Muscle layer of duodenum (tissue), 2 donors: ENCODE measurements around the gene GP9.
A peak's percentile ranks its signal among the peaks of the same experiment; 100 is the strongest.

Experiments
- H3K27ac ChIP-seq: one replicate; pipeline ENCODE4 v1.7.0; 2013; ENCODE audit warnings: mild to moderate bottlenecking, low read length
- H3K27me3 ChIP-seq: one replicate; pipeline ENCODE4 v1.7.0; 2013; ENCODE audit warnings: low read depth, mild to moderate bottlenecking, control low read depth, low read length
- H3K36me3 ChIP-seq, 2 donors: one replicate each; pipeline ENCODE4 v1.7.0; 2013; ENCODE audit warnings: low read length in 2 of 2, control low read depth in 1 of 2, mild to moderate bottlenecking in 1 of 2; ENCODE audit not compliant: insufficient read depth in 2 of 2, control insufficient read depth in 1 of 2
- H3K4me1 ChIP-seq, 2 donors: one replicate each; pipeline ENCODE4 v1.7.0; 2013; ENCODE audit warnings: low read length in 2 of 2, mild to moderate bottlenecking in 2 of 2, control low read depth in 1 of 2, moderate library complexity in 1 of 2; ENCODE audit not compliant: insufficient read depth in 2 of 2, control insufficient read depth in 1 of 2
- H3K4me3 ChIP-seq, 2 donors: one replicate each; pipeline ENCODE4 v1.7.0; 2013; ENCODE audit warnings: low read length in 2 of 2, low read depth in 1 of 2, mild to moderate bottlenecking in 1 of 2
- H3K9me3 ChIP-seq, 2 donors: one replicate each; pipeline ENCODE4 v1.7.0; 2013; ENCODE audit warnings: low read length in 2 of 2, control low read depth in 1 of 2, mild to moderate bottlenecking in 1 of 2; ENCODE audit not compliant: control insufficient read depth in 1 of 2
- donor health status: healthy.

Gene GP9

DNA sequence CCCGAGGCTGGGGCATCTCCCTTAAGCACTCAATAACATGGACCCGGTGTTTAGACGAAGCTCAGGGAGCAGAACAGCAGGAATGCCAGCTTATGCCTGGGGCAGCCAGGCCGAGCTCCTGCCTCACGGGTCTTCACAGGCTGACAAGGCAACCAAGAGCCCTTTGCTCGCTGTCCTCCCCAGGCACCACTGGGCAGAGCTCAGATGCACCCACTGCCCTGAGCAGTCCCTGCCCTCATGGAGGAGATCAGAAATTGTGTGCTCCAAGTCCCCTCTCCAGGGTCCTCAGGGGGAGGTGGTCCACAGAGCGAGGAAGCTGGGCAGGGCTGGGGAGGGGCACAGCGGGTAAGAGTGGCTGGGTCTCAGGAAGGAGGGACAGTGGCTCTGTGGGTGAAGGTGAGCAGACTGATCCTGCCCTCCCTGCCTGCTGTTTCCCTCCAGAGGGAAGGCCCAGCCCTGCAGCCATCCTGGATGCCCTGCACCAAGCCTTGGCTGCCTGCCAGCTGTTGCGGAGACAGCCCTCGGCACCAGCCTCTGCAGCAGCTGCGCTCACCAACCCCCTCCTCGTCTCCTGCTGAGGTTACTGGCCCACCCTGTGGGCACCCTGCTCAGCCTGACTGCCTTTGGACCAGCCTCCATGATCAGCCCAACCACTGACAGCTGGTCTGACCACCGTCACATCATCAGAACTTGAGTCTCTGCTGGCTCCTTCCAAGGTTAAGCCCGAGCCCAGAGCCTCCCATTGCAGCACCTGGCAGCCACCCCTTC is 21.1 kb upstream of the GP9 start:
- Histone ChIP-seq H3K9me3 (no peaks in the 10 kb centered on the region), H3K27ac (no peak overlapping the region), H3K27me3 (no peaks in the 10 kb centered on the region), H3K4me3 (no peak overlapping the region), H3K36me3 (peaks cover 0 to 7% of the 10 kb centered on the region in 2 donors), H3K4me1 (peaks cover 0 to 22% of the 10 kb centered on the region in 2 donors)

- H3K27me3 ChIP-seq = no peaks in the 10 kb centered on the region
- peaks cover 0 to 7% of the 10 kb centered on the region in 2 donors for H3K36me3 ChIP-seq
- peaks cover 0 to 3% of the 10 kb centered on the region in 2 donors for H3K9me3 ChIP-seq
- peaks cover 0 to 17% of the 10 kb centered on the region in 2 donors for H3K4me1 ChIP-seq
- no peak overlapping the region for H3K4me3 ChIP-seq
- no peak overlapping the region for H3K27ac ChIP-seq
These were observed 20.6 kb upstream of the GP9 start for GRCh38 chr3:129040039-129040336.

- H3K27me3 ChIP-seq = peaks cover 1% of the 10 kb centered on the region
- peaks cover 0 to 12% of the 10 kb centered on the region in 2 donors for H3K4me1 ChIP-seq
- no peak overlapping the region for H3K27ac ChIP-seq
- H3K4me3 ChIP-seq = no peak overlapping the region
- H3K9me3 ChIP-seq = peaks cover 0 to 3% of the 10 kb centered on the region in 2 donors
- peaks cover 0 to 7% of the 10 kb centered on the region in 2 donors for H3K36me3 ChIP-seq
These were observed 19.8 kb upstream of the GP9 start for GRCh38 chr3:129040579-129041300.

- Histone ChIP-seq H3K27ac (no peak overlapping the region), H3K9me3 (peaks cover 4 to 9% of the 10 kb centered on the region in 2 donors), H3K4me3 (peak overlapping the region in 1 of 2 donors; percentile 55), H3K27me3 (peaks cover 5% of the 10 kb centered on the region), H3K36me3 (no peaks in the 10 kb centered on the region), H3K4me1 (peaks cover 0 to 10% of the 10 kb centered on the region in 2 donors)
These were observed 14.9 kb upstream of the GP9 start for GRCh38 chr3:129045675-129046036.

- no peak overlapping the region for H3K27ac ChIP-seq
- H3K9me3 ChIP-seq = peaks cover 4 to 9% of the 10 kb centered on the region in 2 donors
- H3K27me3 ChIP-seq = peaks cover 5% of the 10 kb centered on the region
- no peaks in the 10 kb centered on the region for H3K36me3 ChIP-seq
- H3K4me3 ChIP-seq = peak overlapping the region in 1 of 2 donors; percentile 55
- H3K4me1 ChIP-seq = peaks cover 0 to 10% of the 10 kb centered on the region in 2 donors
These were observed 14.4 kb upstream of the GP9 start for GRCh38 chr3:129046037-129046731.

GRCh38 chr3:129046732-129047552 is 13.6 kb upstream of the GP9 start:
- no peaks in the 10 kb centered on the region for H3K36me3 ChIP-seq
- H3K9me3 ChIP-seq = peaks cover 4 to 9% of the 10 kb centered on the region in 2 donors
- peaks cover 5% of the 10 kb centered on the region for H3K27me3 ChIP-seq
- H3K4me1 ChIP-seq = peaks cover 0 to 17% of the 10 kb centered on the region in 2 donors
- H3K27ac ChIP-seq = no peak overlapping the region
- H3K4me3 ChIP-seq = no peak overlapping the region

DNA sequence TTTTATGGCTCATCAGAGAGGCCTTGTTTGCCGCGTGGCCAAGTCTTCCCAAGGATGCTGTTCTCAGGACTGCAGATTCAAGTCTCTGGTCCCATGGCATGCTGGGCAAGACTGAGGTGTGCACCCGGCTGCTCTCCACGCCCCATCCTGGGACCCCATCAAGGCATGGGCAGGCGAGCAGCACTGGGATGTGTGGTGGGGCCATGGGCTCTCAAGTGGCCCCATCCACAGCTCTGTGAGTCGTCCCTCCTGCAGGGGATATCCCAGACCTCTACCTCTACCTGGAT is 13.1 kb upstream of the GP9 start:
- peaks cover 0 to 22% of the 10 kb centered on the region in 2 donors for H3K4me1 ChIP-seq
- peaks cover 4 to 9% of the 10 kb centered on the region in 2 donors for H3K9me3 ChIP-seq
- H3K27me3 ChIP-seq = peaks cover 5% of the 10 kb centered on the region
- no peaks in the 10 kb centered on the region for H3K36me3 ChIP-seq
- no peak overlapping the region for H3K4me3 ChIP-seq
- no peak overlapping the region for H3K27ac ChIP-seq

DNA sequence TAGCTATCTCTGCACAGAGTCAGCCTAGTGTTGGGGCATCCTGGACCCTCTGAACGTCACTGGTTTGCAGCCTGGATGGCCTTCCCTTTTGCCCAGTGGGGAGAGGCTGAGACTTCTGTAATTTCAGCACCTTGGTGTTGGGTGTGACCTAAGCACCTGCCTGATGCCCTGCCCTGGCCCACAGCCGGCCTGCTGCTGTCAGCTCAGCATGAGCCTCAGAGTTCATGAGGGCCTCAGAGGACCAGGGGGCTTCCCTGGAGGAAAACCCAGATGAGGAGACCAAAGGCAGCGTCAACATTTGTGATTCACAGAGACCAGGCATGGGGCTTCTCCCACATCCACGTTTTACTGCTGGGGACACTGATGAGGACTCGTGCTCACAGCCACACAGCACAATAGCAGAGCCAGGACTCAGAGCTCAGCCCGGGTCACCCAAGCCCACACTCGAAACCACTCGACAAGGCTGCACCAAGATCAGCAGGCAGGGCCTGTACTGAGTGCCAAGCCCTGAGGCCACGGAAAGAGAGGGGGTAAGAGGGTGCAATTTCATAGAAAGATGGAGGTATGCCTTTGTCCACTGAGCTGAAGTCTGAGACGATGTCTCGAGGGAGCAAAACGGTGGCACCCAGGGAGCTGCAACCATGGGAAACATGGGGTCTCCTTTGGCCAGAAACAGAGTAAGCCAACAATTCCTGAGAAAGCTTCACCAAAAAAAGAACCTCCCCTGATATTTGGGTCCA is 9.9 kb upstream of the GP9 start:
- H3K4me1 ChIP-seq = peaks cover 6 to 31% of the 10 kb centered on the region in 2 donors
- no peak overlapping the region for H3K4me3 ChIP-seq
- H3K27ac ChIP-seq = no peak overlapping the region
- H3K9me3 ChIP-seq = peaks cover 4 to 6% of the 10 kb centered on the region in 2 donors
- H3K36me3 ChIP-seq = no peaks in the 10 kb centered on the region
- peaks cover 4% of the 10 kb centered on the region for H3K27me3 ChIP-seq

DNA sequence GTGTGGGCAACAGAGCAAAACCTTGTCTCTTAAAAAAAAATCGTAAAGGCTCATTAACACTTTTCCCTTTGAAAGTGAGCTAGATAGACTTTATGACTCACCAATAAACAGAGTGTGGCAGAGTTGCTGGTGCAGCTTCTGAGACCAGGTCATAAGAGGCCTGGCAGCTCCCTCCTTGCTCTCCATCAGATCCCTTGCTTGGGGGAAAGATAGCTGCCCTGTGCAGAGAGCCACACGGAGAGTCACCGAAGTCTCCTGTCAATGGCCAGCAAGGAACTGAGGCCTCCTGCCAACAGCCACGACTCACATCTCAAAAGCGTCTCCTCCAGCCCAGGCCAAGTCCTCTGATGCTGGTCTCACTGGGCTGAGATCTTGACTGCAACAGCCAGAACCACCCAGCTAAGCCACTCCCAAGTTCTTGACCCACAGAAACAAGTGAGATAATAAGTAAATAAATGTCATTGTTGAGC is 8.7 kb upstream of the GP9 start:
- Histone ChIP-seq H3K36me3 (no peaks in the 10 kb centered on the region), H3K4me3 (no peak overlapping the region), H3K9me3 (peaks cover 4 to 6% of the 10 kb centered on the region in 2 donors), H3K27ac (no peak overlapping the region), H3K4me1 (peaks cover 6 to 23% of the 10 kb centered on the region in 2 donors), H3K27me3 (no peaks in the 10 kb centered on the region)

DNA sequence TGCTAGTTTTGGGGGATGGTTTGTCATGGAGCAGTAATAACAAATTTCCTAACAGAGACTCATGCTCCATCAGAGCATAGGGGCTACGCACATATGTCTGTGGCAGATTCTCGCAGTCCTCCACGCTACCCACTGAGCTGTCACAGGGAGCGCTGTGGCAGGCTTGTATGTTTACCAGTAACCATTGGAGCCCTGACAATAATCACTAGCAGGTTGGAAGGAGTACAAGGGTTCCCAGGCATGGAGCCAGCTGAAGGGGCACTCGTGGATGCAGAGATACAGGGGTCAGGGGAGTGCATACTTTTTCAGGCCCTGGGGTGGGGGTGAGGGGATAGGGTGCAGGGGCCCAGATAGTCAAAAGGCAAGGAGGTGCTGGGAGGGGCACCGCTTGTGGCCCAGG is 7.9 kb upstream of the GP9 start:
- no peak overlapping the region for H3K27ac ChIP-seq
- peaks cover 6 to 23% of the 10 kb centered on the region in 2 donors for H3K4me1 ChIP-seq
- H3K9me3 ChIP-seq = peaks cover 2 to 4% of the 10 kb centered on the region in 2 donors
- H3K4me3 ChIP-seq = no peak overlapping the region
- no peaks in the 10 kb centered on the region for H3K36me3 ChIP-seq
- H3K27me3 ChIP-seq = no peaks in the 10 kb centered on the region
